ENCODE measurements around the gene MLH1.
"Not testable (repeated sequence)": the region's sequence is repeated elsewhere in the genome, so short reads cannot be mapped to it uniquely, and the experiment has no call there.

Gene MLH1

DNA sequence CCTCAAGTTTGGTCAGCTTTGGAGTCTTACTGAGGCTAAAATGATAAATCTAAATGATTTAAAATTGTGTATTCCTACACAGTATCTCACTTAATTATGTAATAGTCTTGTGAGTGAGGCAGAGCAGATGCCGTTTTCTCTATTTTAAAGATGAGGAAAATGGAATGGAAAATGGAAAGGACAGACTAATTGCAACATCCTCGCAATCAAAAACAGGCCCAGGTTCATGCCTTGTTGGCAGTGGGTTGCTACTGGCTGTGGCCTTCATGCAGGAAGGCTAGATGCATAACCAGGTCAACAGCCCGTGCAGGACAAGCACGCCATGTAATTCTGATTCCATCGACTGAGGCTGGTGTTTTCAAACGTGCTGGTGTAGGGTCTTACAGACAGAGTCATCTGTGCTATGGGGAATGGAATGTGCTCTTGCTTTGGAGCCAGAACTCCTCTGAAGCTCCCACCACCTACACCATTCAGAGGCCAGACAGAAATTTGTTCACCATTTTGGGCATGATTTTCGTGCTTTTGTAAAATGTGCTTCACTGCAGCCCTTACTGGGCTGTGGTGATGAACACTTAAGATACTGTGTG lies 37.9 kb downstream of the MLH1 start:
- H3K4me3 ChIP-seq (ENCODE audit: low read length): no peak overlapping the region
- TF ChIP-seq, protein P1, sequence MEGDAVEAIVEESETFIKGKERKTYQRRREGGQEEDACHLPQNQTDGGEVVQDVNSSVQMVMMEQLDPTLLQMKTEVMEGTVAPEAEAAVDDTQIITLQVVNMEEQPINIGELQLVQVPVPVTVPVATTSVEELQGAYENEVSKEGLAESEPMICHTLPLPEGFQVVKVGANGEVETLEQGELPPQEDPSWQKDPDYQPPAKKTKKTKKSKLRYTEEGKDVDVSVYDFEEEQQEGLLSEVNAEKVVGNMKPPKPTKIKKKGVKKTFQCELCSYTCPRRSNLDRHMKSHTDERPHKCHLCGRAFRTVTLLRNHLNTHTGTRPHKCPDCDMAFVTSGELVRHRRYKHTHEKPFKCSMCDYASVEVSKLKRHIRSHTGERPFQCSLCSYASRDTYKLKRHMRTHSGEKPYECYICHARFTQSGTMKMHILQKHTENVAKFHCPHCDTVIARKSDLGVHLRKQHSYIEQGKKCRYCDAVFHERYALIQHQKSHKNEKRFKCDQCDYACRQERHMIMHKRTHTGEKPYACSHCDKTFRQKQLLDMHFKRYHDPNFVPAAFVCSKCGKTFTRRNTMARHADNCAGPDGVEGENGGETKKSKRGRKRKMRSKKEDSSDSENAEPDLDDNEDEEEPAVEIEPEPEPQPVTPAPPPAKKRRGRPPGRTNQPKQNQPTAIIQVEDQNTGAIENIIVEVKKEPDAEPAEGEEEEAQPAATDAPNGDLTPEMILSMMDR (IDR thresholded peaks at IDR 0.05; ENCODE audit: insufficient read depth, low read depth, low read length, missing control alignments): no peak
- no peak for DNase-seq (ENCODE audit: low read depth)

DNA sequence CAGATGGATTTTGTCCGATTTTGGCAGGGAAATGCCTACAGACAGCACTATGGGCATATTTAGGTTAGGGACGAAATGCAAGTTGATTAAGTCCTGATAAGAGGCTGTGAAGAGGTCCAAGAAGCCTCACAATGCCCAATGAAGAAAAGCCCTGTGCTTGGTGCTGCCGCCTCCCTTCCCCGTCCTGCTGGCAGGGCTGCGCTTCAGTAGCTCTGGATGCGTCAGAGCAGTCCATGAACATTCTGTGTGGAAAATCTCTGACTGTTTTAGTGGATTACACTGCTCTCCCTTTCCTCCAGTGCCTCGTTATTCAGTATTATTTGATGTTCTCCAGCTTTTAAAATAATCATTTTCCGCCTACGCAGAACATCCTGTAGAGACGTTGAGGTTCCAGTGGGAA lies 39.6 kb downstream of the MLH1 start:
- no peak for DNase-seq (ENCODE audit: low read depth)
- no peak overlapping the region for H3K4me3 ChIP-seq (ENCODE audit: low read length)
- TF ChIP-seq, protein P1 (IDR thresholded peaks at IDR 0.05; ENCODE audit: insufficient read depth, low read depth, low read length, missing control alignments): no peak

DNA sequence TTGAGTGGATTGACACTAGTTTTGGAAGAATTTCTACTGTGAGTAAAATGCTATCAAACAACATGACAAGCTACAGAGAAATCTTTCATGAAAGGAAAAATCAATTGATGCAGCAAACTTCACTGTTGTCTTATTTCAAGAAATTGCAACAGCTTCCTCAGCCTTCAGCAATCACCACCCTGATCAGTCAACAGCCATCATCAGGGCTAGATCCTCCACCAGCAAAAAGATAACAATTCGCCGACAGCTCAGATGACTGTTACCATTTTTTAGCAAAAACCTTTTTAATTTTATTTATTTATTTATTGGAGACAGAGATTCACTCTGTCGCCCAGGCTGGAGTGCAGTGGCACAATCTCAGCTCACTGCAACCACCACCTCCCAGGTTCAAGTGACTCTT lies 44.0 kb downstream of the MLH1 start:
- TF ChIP-seq, protein P1 (IDR thresholded peaks at IDR 0.05; ENCODE audit: insufficient read depth, low read depth, low read length, missing control alignments): no peak
- DNase-seq (ENCODE audit: low read depth): no peak
- no peak overlapping the region for H3K4me3 ChIP-seq (ENCODE audit: low read length)

DNA sequence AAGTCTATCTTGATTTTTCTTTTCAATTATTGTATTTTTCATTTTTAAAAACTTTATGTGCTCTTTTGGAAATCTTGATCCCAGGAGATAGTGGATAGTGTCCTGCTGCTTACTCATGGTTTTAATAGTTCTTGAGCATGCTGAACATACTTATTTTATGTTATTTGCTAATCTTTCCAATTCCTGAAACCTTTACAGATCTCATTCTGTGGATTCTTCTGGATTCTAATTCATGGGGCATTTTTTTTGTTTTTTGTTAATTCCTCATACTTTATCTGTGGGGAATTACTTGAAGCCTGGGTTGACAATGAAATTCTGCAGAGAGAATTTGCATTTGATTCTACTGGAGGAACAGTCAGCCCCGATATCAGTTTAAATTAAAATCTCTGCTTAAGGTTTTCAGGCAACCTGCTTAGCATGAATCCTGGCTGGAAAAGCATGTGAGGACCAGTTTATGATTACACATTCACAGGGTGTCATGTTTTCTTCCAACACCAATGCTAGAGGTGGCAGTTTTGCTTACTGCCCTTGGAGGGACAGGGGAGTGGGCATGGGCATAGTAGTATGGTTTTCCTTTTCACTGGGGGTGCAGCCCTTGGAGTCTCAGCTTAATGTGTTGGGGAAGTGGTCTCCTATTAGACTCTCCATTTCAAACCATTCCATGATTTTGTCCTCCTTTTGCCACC lies 46.0 kb downstream of the MLH1 start:
- no peak for DNase-seq (ENCODE audit: low read depth)
- no peak overlapping the region for H3K4me3 ChIP-seq (ENCODE audit: low read length)
- TF ChIP-seq, protein P1 (IDR thresholded peaks at IDR 0.05; ENCODE audit: insufficient read depth, low read depth, low read length, missing control alignments): no peak

DNA sequence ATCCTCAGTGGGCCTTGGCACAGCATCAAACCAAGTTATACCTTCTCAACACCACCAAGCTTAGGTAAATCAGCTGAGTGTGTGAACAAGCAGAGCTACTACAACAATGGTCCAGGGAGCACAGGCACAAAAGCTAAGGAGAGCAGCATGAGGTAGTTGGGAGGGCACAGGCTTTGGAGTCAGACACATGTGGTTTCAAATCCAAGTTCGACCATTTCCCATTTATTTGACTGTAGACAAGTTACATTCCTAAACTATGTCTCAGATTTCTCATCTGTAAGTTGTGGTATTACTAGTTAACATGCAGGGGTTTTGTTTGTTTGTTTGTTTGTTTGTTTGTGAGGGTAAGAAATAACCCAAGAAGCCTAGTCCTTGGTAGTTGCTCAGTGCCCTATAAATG lies 46.9 kb downstream of the MLH1 start:
- peak; percentile 19 for DNase-seq (ENCODE audit: low read depth)
- H3K4me3 ChIP-seq (ENCODE audit: low read length): no peak overlapping the region
- TF ChIP-seq, protein P1 (IDR thresholded peaks at IDR 0.05; ENCODE audit: insufficient read depth, low read depth, low read length, missing control alignments): no peak

DNA sequence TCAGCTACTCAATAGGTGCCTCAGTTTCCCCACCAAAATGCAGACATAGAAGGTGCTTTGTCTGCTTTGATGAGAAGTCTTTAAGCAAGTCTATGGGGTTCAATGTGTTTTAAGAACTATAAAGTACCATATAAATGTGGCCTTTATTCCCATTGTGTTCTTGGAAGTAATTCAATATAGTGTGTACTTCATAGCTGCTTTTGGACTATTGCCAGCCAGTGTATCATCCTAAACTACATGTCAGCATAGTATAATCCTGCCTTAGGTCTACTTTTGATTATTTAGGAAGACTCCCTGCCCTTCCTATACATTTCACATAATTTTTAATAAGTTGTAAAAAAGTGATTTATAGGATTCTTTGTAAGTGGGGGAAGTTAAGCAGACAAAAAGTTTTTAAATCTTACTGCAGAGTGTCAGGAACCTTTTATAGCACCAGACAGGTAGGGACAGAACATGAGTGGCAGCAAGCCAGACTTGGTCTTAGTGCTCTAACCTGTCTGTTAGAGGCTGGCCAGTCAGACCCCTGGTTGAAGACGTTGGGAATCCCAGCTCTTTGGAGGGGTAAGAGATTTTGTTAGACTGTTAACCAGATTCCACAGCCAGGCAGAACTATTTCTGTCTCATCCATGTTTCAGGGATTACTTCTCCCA lies 48.4 kb downstream of the MLH1 start:
- DNase-seq (ENCODE audit: low read depth): peak; percentile 57
- H3K4me3 ChIP-seq (ENCODE audit: low read length): no peak overlapping the region
- TF ChIP-seq, protein P1 (IDR thresholded peaks at IDR 0.05; ENCODE audit: insufficient read depth, low read depth, low read length, missing control alignments): no peak

DNA sequence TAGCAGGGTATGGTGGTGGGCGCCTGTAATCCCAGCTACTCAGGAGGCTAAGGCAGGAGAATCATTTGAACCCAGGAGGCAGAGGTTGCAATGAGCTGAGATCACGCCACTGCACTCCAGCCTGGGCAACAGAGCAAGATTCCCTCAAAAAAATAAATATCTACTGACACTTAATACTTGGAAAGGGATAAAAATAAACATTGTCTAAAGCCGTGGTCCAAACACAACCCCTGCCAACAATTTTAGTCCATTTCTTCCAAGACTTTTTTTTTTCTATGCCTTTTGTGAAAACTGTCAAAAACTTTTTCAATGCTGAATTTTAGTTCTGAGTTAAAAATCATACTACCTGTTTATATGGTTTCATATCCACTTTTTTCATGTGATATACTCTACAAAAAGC lies 49.4 kb downstream of the MLH1 start:
- not testable (repeated sequence) for H3K4me3 ChIP-seq (ENCODE audit: low read length); DNase-seq (ENCODE audit: low read depth)

All from epithelial cell of esophagus (primary cell).